Activated CD8-positive, alpha-beta T cell treated with anti-CD3 and anti-CD28 coated beads for 36 hours (primary cell): Measurements from ENCODE around the gene FBXL2. TPM values are rescaled to one million over a fixed set of nuclear protein-coding genes. Genes with fewer than 3 reads are reported as not detected.

Experiments
- ATAC-seq: fragments of 200-7000 bp; cut with Tn5 transposase; one replicate; pipeline ENCODE4 v1.10.0; 2021; ENCODE audit warnings: mild to moderate bottlenecking, moderate library complexity
- CTCF ChIA-PET: fragments of 350-600 bp; sonication (Branson Sonifier 250); formaldehyde crosslinking; loops from one replicate; lab custom pipeline; 2021; ENCODE audit warnings: antibody characterized with exemption; lab: Charles Lee
- POLR2A ChIA-PET: fragments of 350-600 bp; sonication (Branson Sonifier 250); formaldehyde crosslinking; loops from one replicate; lab custom pipeline; 2021; ENCODE audit warnings: antibody characterized with exemption; lab: Charles Lee
- DNase-seq: peaks from one replicate; pipeline ENCODE4 v3.0.0-alpha.2; 2020
- H3K27ac Mint-ChIP-seq: one replicate; pipeline ENCODE4 v1.8.0; 2021; ENCODE audit warnings: mild to moderate bottlenecking, mixed read lengths
- H3K27me3 Mint-ChIP-seq: one replicate; pipeline ENCODE4 v1.8.0; 2021; ENCODE audit warnings: mixed read lengths
- H3K36me3 Mint-ChIP-seq: one replicate; pipeline ENCODE4 v1.8.0; 2021; ENCODE audit warnings: low read depth, mixed read lengths
- H3K4me1 Mint-ChIP-seq: one replicate; pipeline ENCODE4 v1.8.0; 2021; ENCODE audit warnings: low read depth, mixed read lengths
- H3K4me3 Mint-ChIP-seq: one replicate; pipeline ENCODE4 v1.8.0; 2021; ENCODE audit warnings: mild to moderate bottlenecking, moderate library complexity, mixed read lengths
- H3K9me3 Mint-ChIP-seq: one replicate; pipeline ENCODE4 v1.8.0; 2021; ENCODE audit warnings: mixed read lengths
- CTCF ChIP-seq: fragments of 200-600 bp; IDR thresholded peaks from one replicate; pipeline ENCODE4 v1.8.0; 2022; ENCODE audit warnings: antibody characterized with exemption, mild to moderate bottlenecking
- intact Hi-C: fragments of 100-400 bp; cut with micrococcal nuclease; formaldehyde crosslinking; loops from one replicate; pipeline ENCODE4 v1.10.0; 2022
- total RNA-seq, 2 experiments: library from RNA; stranded (reverse); gene quantifications; one replicate each; pipeline ENCODE4 v1.2.3, GENCODE V29; 2021

FBXL2 gene
- total RNA-seq, 2 experiments from 2014 or later = not detected

GRCh38 chr3:33373082-33373437, 95.8 kb downstream of the FBXL2 start:
- no peak for DNase-seq
- H3K4me3 Mint-ChIP-seq = no peak overlapping the region
- H3K9me3 Mint-ChIP-seq = no peaks in the 10 kb centered on the region
- no peak for TF ChIP-seq CTCF
- intact Hi-C loops = loop anchor here (5.0 kb wide), 2 partner anchors 241 to 426 kb away; no protein-coding TSS in a partner anchor
- peaks cover 12% of the 10 kb centered on the region for H3K27me3 Mint-ChIP-seq
- peaks cover 2% of the 10 kb centered on the region for H3K4me1 Mint-ChIP-seq
- H3K27ac Mint-ChIP-seq = no peak overlapping the region
- POLR2A ChIA-PET = interaction anchor here (1.1 kb wide), 1 partner anchor 12 kb away, joined by 3 read pairs; no protein-coding TSS in a partner anchor
- no peaks in the 10 kb centered on the region for H3K36me3 Mint-ChIP-seq
- CTCF ChIA-PET = interaction anchor here (0.5 to 4.1 kb wide), 59 partner anchors 8 to 426 kb away, joined by 3 to 78 read pairs (median 4); partner anchors contain the start of genes FBXL2, SUSD5 and UBP1
- no peak for ATAC-seq

GRCh38 chr3:33377489-33377888, 100.2 kb downstream of the FBXL2 start:
- CTCF ChIA-PET = no interaction called here
- POLR2A ChIA-PET = interaction anchor here (1.5 kb wide), 1 partner anchor 11 kb away, joined by 3 read pairs; no protein-coding TSS in a partner anchor
- Mint-ChIP-seq H3K27me3 (no peaks in the 10 kb centered on the region), H3K36me3 (no peaks in the 10 kb centered on the region), H3K9me3 (no peaks in the 10 kb centered on the region), H3K27ac (no peak overlapping the region), H3K4me3 (no peak overlapping the region), H3K4me1 (peaks cover 2% of the 10 kb centered on the region)
- intact Hi-C loops = no loop called here
- no peak for TF ChIP-seq CTCF
- DNase-seq = no peak
- ATAC-seq = no peak

GRCh38 chr3:33377931-33378330, 100.7 kb downstream of the FBXL2 start:
- no peaks in the 10 kb centered on the region for H3K36me3 Mint-ChIP-seq
- DNase-seq (no peak), ATAC-seq (no peak)
- ChIA-PET CTCF (no interaction called here), POLR2A (interaction anchor here (0.7 to 1.5 kb wide), 2 partner anchors 10 to 37 kb away, joined by 3 read pairs; no protein-coding TSS in a partner anchor)
- no peak overlapping the region for H3K4me3 Mint-ChIP-seq
- H3K27ac Mint-ChIP-seq = no peak overlapping the region
- TF ChIP-seq CTCF = no peak
- peaks cover under 1% of the 10 kb centered on the region for H3K4me1 Mint-ChIP-seq
- no peaks in the 10 kb centered on the region for H3K27me3 Mint-ChIP-seq
- intact Hi-C loops = no loop called here
- H3K9me3 Mint-ChIP-seq = no peaks in the 10 kb centered on the region

GRCh38 chr3:33380653-33381052, 103.4 kb downstream of the FBXL2 start:
- DNase-seq (no peak), ATAC-seq (no peak)
- intact Hi-C loops = no loop called here
- Mint-ChIP-seq H3K4me1 (peaks cover 7% of the 10 kb centered on the region), H3K36me3 (peaks cover 4% of the 10 kb centered on the region), H3K27me3 (no peaks in the 10 kb centered on the region), H3K9me3 (no peaks in the 10 kb centered on the region), H3K27ac (no peak overlapping the region), H3K4me3 (no peak overlapping the region)
- TF ChIP-seq CTCF = no peak
- CTCF ChIA-PET = interaction anchor here (2.0 kb wide), 1 partner anchor 8 kb away, joined by 12 read pairs; no protein-coding TSS in a partner anchor
- POLR2A ChIA-PET = no interaction called here

- Mint-ChIP-seq H3K4me3 (no peak overlapping the region), H3K27me3 (no peaks in the 10 kb centered on the region), H3K4me1 (peaks cover 16% of the 10 kb centered on the region), H3K9me3 (no peaks in the 10 kb centered on the region), H3K36me3 (peaks cover 16% of the 10 kb centered on the region), H3K27ac (no peak overlapping the region)
- CTCF ChIA-PET = interaction anchor here (5.8 kb wide), 1 partner anchor 10 kb away, joined by 55 read pairs; no protein-coding TSS in a partner anchor
- intact Hi-C loops = no loop called here
- DNase-seq (no peak), ATAC-seq (no peak)
- no peak for TF ChIP-seq CTCF
- POLR2A ChIA-PET = no interaction called here
Measured at GRCh38 chr3:33383951-33384350, 106.7 kb downstream of the FBXL2 start.
